ENCODE results near the gene SLC9C1. TPM values are rescaled to one million over a fixed set of nuclear protein-coding genes. Genes with fewer than 3 reads are reported as not detected.

The SLC9C1 gene
- total RNA-seq, 1 donor from 2014 or later, result not detected

DNA sequence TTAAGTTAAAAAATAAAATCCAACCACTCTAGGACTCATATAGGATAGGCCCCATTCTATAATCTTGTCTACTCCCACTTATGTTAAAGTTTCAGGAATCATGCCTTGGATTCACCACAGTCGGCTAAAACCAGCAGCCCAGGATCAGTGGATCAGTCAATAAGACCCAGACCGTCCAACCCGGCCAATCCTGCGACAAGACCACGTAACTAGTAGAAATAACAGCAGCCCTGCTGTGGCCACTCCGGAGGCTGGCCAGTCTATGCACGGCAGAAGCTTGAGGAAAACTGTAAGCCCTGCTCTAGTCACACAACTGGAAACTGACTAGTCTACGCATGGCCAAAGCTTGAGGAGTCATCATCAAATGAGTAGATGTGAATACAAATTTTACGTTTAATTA, 12.8 kb upstream of the SLC9C1 start:
- TF ChIP-seq, protein P1, sequence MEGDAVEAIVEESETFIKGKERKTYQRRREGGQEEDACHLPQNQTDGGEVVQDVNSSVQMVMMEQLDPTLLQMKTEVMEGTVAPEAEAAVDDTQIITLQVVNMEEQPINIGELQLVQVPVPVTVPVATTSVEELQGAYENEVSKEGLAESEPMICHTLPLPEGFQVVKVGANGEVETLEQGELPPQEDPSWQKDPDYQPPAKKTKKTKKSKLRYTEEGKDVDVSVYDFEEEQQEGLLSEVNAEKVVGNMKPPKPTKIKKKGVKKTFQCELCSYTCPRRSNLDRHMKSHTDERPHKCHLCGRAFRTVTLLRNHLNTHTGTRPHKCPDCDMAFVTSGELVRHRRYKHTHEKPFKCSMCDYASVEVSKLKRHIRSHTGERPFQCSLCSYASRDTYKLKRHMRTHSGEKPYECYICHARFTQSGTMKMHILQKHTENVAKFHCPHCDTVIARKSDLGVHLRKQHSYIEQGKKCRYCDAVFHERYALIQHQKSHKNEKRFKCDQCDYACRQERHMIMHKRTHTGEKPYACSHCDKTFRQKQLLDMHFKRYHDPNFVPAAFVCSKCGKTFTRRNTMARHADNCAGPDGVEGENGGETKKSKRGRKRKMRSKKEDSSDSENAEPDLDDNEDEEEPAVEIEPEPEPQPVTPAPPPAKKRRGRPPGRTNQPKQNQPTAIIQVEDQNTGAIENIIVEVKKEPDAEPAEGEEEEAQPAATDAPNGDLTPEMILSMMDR (IDR thresholded peaks at IDR 0.05; ENCODE audit: partially characterized antibody, unreplicated experiment), result no peak
- no peak for DNase-seq
- no peaks in the 10 kb centered on the region for H3K27me3 Mint-ChIP-seq (ENCODE audit: unreplicated experiment)
- H3K4me1 Mint-ChIP-seq (ENCODE audit: low read depth, unreplicated experiment), result peaks cover 2% of the 10 kb centered on the region
- H3K9me3 Mint-ChIP-seq (ENCODE audit: unreplicated experiment), result no peaks in the 10 kb centered on the region
- no peak overlapping the region for H3K27ac Mint-ChIP-seq (ENCODE audit: unreplicated experiment)
- H3K36me3 Mint-ChIP-seq (ENCODE audit: unreplicated experiment), result no peaks in the 10 kb centered on the region
- H3K4me3 Mint-ChIP-seq (ENCODE audit: unreplicated experiment), result no peak overlapping the region

DNA sequence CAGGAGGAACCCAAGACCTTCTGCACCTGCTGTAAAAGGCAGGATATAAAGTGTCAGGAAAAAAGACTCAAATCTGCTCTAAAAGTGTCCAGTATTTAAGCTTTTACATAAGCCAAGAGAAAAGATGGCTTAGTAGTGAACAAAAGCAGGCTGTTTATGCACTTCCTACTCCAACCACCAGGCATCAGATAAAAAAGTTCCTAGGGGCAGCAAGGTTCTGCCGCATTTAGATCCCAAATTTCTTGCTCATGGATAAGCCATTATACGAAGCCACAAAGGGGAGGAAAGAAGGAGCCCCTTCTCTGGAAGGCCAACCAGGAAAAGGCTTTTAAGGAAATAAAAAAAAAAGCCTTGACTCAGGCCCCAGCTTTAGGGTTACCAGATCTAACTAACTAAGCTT, 10.6 kb upstream of the SLC9C1 start:
- Mint-ChIP-seq H3K4me1 (ENCODE audit: low read depth, unreplicated experiment) (peaks cover 2% of the 10 kb centered on the region), H3K27me3 (ENCODE audit: unreplicated experiment) (no peaks in the 10 kb centered on the region), H3K4me3 (ENCODE audit: unreplicated experiment) (no peak overlapping the region), H3K36me3 (ENCODE audit: unreplicated experiment) (no peaks in the 10 kb centered on the region), H3K27ac (ENCODE audit: unreplicated experiment) (no peak overlapping the region), H3K9me3 (ENCODE audit: unreplicated experiment) (no peaks in the 10 kb centered on the region)
- TF ChIP-seq, protein P1 (IDR thresholded peaks at IDR 0.05; ENCODE audit: partially characterized antibody, unreplicated experiment), result peak; percentile 64
- DNase-seq, result no peak

DNA sequence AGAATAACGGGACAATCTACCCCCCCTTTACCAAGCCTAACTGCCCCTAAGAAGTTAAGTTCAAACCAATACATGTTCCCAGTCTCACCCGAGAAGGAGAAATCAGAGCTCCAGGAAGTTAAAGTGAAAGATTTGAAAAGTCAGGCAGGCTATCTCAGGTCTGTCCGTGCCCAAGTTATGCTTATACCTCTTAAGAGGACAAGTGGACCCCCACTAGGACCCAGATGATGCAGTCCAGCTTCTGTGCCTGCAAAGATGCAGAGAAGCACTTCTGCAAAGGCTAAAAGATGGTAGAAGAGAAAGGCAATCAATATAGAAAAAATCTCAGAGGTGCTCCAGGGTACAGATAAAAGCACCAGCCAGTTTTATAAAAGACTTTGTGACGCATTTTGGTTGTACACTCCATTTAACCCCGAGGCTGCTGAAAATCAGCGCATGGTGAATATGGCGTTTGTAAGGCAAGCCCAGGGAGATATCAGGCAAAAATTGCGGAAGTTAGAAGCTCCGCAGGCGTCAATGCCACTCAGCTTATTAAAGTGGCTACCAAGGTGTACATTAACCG, 9.8 kb upstream of the SLC9C1 start:
- H3K4me1 Mint-ChIP-seq (ENCODE audit: low read depth, unreplicated experiment), result peaks cover 2% of the 10 kb centered on the region
- no peaks in the 10 kb centered on the region for H3K36me3 Mint-ChIP-seq (ENCODE audit: unreplicated experiment)
- H3K9me3 Mint-ChIP-seq (ENCODE audit: unreplicated experiment), result no peaks in the 10 kb centered on the region
- no peak overlapping the region for H3K27ac Mint-ChIP-seq (ENCODE audit: unreplicated experiment)
- H3K4me3 Mint-ChIP-seq (ENCODE audit: unreplicated experiment), result no peak overlapping the region
- TF ChIP-seq, protein P1 (IDR thresholded peaks at IDR 0.05; ENCODE audit: partially characterized antibody, unreplicated experiment), result no peak
- H3K27me3 Mint-ChIP-seq (ENCODE audit: unreplicated experiment), result no peaks in the 10 kb centered on the region
- no peak for DNase-seq

DNA sequence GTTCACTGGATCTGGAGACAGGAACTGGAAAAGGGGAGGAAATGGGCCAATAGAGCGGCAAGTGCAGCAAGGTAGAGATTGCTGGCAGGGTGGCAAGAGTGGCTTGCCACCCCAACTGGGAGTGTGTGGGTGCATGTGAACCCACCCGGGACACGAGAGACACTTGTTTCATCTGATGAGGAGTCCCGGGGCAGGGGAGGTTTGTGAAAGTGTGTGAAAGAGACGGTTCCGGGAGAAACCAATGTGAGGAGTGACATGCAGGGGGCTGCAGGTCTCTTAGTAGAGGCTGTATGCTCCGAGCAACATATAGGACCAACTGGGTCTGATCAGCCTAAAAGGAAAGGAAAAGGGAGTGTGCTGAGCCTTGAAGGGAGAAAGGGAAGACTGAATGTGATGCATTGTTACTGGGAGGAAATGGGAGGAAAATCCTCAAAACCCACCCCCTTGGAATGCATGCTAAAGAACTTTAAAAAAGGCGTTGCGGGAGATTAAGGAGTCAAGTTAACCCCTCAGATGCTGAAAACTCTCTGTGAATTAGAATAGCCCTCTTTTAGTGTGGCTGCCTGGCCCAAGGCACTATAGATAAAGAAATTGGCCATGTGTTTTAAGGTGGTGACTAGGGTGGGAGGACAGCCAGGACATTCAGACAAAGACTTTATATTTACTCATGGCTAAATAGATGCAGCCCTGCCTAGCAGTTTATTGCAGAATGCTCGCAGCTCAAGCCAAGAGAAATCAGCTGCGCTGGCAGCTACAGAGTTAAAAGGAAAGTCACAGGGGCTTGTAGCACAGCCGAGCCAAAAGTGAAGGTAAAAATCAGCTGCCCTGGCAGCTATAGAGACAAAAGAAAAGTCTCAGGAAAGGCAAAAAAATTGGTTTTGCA, 9.1 kb upstream of the SLC9C1 start:
- H3K27me3 Mint-ChIP-seq (ENCODE audit: unreplicated experiment), result no peaks in the 10 kb centered on the region
- TF ChIP-seq, protein P1 (IDR thresholded peaks at IDR 0.05; ENCODE audit: partially characterized antibody, unreplicated experiment), result no peak
- H3K36me3 Mint-ChIP-seq (ENCODE audit: unreplicated experiment), result no peaks in the 10 kb centered on the region
- H3K4me3 Mint-ChIP-seq (ENCODE audit: unreplicated experiment), result no peak overlapping the region
- peaks cover under 1% of the 10 kb centered on the region for H3K4me1 Mint-ChIP-seq (ENCODE audit: low read depth, unreplicated experiment)
- H3K27ac Mint-ChIP-seq (ENCODE audit: unreplicated experiment), result no peak overlapping the region
- DNase-seq, result no peak
- H3K9me3 Mint-ChIP-seq (ENCODE audit: unreplicated experiment), result no peaks in the 10 kb centered on the region

Measured in glutamatergic neuron (in vitro differentiated cells).